ENCODE measurements around the gene ANGPTL8.

Gene ANGPTL8

DNA sequence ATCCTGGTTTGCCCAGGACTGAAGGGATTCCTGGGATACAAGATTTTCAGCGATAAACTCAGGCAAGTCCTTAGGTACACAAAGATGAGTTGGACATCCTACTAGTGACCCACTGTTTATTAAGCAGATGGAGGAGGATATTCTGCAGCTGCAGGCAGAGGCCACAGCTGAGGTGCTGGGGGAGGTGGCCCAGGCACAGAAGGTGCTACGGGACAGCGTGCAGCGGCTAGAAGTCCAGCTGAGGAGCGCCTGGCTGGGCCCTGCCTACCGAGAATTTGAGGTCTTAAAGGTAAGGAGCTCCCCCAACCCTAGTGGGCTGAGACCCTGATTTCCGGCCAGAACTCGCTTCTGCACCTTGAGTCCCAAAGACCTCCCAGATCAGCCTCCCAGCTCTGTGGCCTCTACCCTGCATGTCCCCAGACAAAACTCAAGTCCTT, 607 bp downstream of the ANGPTL8 start:
- DNase-seq (ENCODE audit: low read depth) = no peak
- H3K4me3 ChIP-seq (ENCODE audit: control insufficient read depth, low read depth, low read length) = no peak overlapping the region
- TF ChIP-seq, protein P1, sequence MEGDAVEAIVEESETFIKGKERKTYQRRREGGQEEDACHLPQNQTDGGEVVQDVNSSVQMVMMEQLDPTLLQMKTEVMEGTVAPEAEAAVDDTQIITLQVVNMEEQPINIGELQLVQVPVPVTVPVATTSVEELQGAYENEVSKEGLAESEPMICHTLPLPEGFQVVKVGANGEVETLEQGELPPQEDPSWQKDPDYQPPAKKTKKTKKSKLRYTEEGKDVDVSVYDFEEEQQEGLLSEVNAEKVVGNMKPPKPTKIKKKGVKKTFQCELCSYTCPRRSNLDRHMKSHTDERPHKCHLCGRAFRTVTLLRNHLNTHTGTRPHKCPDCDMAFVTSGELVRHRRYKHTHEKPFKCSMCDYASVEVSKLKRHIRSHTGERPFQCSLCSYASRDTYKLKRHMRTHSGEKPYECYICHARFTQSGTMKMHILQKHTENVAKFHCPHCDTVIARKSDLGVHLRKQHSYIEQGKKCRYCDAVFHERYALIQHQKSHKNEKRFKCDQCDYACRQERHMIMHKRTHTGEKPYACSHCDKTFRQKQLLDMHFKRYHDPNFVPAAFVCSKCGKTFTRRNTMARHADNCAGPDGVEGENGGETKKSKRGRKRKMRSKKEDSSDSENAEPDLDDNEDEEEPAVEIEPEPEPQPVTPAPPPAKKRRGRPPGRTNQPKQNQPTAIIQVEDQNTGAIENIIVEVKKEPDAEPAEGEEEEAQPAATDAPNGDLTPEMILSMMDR (conservative IDR thresholded peaks at IDR 0.05; ENCODE audit: control insufficient read depth, insufficient read depth, low read depth, low read length) = no peak

GRCh38 chr19:11242025-11242424, 2.6 kb downstream of the ANGPTL8 start:
- TF ChIP-seq, protein P1 (conservative IDR thresholded peaks at IDR 0.05; ENCODE audit: control insufficient read depth, insufficient read depth, low read depth, low read length) = no peak
- no peak overlapping the region for H3K4me3 ChIP-seq (ENCODE audit: control insufficient read depth, low read depth, low read length)
- DNase-seq (ENCODE audit: low read depth) = no peak

- peak; percentile 72 for DNase-seq (ENCODE audit: low read depth)
- H3K4me3 ChIP-seq (ENCODE audit: control insufficient read depth, low read depth, low read length) = no peak overlapping the region
- TF ChIP-seq, protein P1 (conservative IDR thresholded peaks at IDR 0.05; ENCODE audit: control insufficient read depth, insufficient read depth, low read depth, low read length) = peak; percentile 49
These were observed 3.7 kb downstream of the ANGPTL8 start for GRCh38 chr19:11242864-11243797.

- H3K4me3 ChIP-seq (ENCODE audit: control insufficient read depth, low read depth, low read length) = no peak overlapping the region
- TF ChIP-seq, protein P1 (conservative IDR thresholded peaks at IDR 0.05; ENCODE audit: control insufficient read depth, insufficient read depth, low read depth, low read length) = no peak
- no peak for DNase-seq (ENCODE audit: low read depth)
These were observed 4.4 kb downstream of the ANGPTL8 start for GRCh38 chr19:11243798-11244169.

- TF ChIP-seq, protein P1 (conservative IDR thresholded peaks at IDR 0.05; ENCODE audit: control insufficient read depth, insufficient read depth, low read depth, low read length) = no peak
- DNase-seq (ENCODE audit: low read depth) = no peak
- no peak overlapping the region for H3K4me3 ChIP-seq (ENCODE audit: control insufficient read depth, low read depth, low read length)
These were observed 5.6 kb downstream of the ANGPTL8 start for GRCh38 chr19:11244846-11245589.

- no peak overlapping the region for H3K4me3 ChIP-seq (ENCODE audit: control insufficient read depth, low read depth, low read length)
- DNase-seq (ENCODE audit: low read depth) = no peak
- TF ChIP-seq, protein P1 (conservative IDR thresholded peaks at IDR 0.05; ENCODE audit: control insufficient read depth, insufficient read depth, low read depth, low read length) = no peak
These were observed 7.5 kb downstream of the ANGPTL8 start for GRCh38 chr19:11246941-11247340.
